ENCODE results near the gene DAP. TPM values are rescaled to one million over a fixed set of nuclear protein-coding genes. Genes with fewer than 3 reads are reported as not detected.

Gene DAP
- total RNA-seq, 1 donor from 2014 or later, result 11.8 TPM

- TF ChIP-seq CTCF (IDR thresholded peaks at IDR 0.05; ENCODE audit: insufficient read depth, low read length, severe bottlenecking), result no peak
- Histone ChIP-seq H3K36me3 (ENCODE audit: control insufficient read depth, insufficient read depth, low read length) (peaks cover 2% of the 10 kb centered on the region), H3K27me3 (ENCODE audit: control insufficient read depth, insufficient read depth, low read length) (no peaks in the 10 kb centered on the region), H3K4me3 (ENCODE audit: low read depth, low read length) (no peak overlapping the region)
- DNase-seq (ENCODE audit: low read depth) (no peak), FAIRE-seq (no peak)
Measured at GRCh38 chr5:10685115-10685521, 75.9 kb downstream of the DAP start.

GRCh38 chr5:10684303-10685086, 76.5 kb downstream of the DAP start:
- FAIRE-seq (no peak), DNase-seq (ENCODE audit: low read depth) (peak; percentile 87)
- peaks cover 4% of the 10 kb centered on the region for H3K36me3 ChIP-seq (ENCODE audit: control insufficient read depth, insufficient read depth, low read length)
- no peak for TF ChIP-seq CTCF (IDR thresholded peaks at IDR 0.05; ENCODE audit: insufficient read depth, low read length, severe bottlenecking)
- no peaks in the 10 kb centered on the region for H3K27me3 ChIP-seq (ENCODE audit: control insufficient read depth, insufficient read depth, low read length)
- no peak overlapping the region for H3K4me3 ChIP-seq (ENCODE audit: low read depth, low read length)

GRCh38 chr5:10682801-10683525, 78.1 kb downstream of the DAP start:
- Histone ChIP-seq H3K36me3 (ENCODE audit: control insufficient read depth, insufficient read depth, low read length) (peaks cover 6% of the 10 kb centered on the region), H3K27me3 (ENCODE audit: control insufficient read depth, insufficient read depth, low read length) (no peaks in the 10 kb centered on the region), H3K4me3 (ENCODE audit: low read depth, low read length) (no peak overlapping the region)
- FAIRE-seq (no peak), DNase-seq (ENCODE audit: low read depth) (no peak)
- no peak for TF ChIP-seq CTCF (IDR thresholded peaks at IDR 0.05; ENCODE audit: insufficient read depth, low read length, severe bottlenecking)

- no peak for TF ChIP-seq CTCF (IDR thresholded peaks at IDR 0.05; ENCODE audit: insufficient read depth, low read length, severe bottlenecking)
- Histone ChIP-seq H3K36me3 (ENCODE audit: control insufficient read depth, insufficient read depth, low read length) (peaks cover 6% of the 10 kb centered on the region), H3K27me3 (ENCODE audit: control insufficient read depth, insufficient read depth, low read length) (no peaks in the 10 kb centered on the region), H3K4me3 (ENCODE audit: low read depth, low read length) (no peak overlapping the region)
- DNase-seq (ENCODE audit: low read depth), result no peak
- no peak for FAIRE-seq
Measured at GRCh38 chr5:10681731-10682679, 79.0 kb downstream of the DAP start.

GRCh38 chr5:10680876-10681481, 80.1 kb downstream of the DAP start:
- Histone ChIP-seq H3K27me3 (ENCODE audit: control insufficient read depth, insufficient read depth, low read length) (no peaks in the 10 kb centered on the region), H3K4me3 (ENCODE audit: low read depth, low read length) (no peak overlapping the region), H3K36me3 (ENCODE audit: control insufficient read depth, insufficient read depth, low read length) (peaks cover 6% of the 10 kb centered on the region)
- TF ChIP-seq CTCF (IDR thresholded peaks at IDR 0.05; ENCODE audit: insufficient read depth, low read length, severe bottlenecking), result no peak
- DNase-seq (ENCODE audit: low read depth) (no peak), FAIRE-seq (no peak)

Measured in bronchial epithelial cell (primary cell).